ENCODE data around the gene PPT2. TPM values are rescaled to one million over a fixed set of nuclear protein-coding genes. Genes with fewer than 3 reads are reported as not detected.

PPT2 gene
- total RNA-seq, 2 donors from 2014 or later, result 51.1 to 65.3 TPM

DNA sequence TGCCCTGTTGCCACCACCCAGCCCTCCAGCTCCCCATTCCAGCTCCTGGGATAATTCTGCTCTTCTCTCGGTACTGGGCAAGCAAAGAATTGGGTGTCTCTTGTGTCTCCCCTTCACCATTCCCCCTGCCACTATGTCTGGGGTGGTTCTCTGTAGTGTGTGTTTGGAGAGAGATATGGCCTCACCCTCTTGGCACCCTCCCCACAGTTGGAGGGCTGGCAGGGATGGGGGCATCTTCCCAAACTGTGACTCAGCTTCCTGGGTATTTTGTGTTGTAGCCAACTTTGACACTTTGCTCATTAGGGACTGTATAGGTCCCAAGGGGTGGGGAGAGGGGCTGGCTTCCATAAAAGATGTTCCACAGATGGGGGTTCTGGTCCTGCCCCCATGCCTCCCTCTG, 46.5 kb upstream of the PPT2 start:
- Mint-ChIP-seq H3K4me3 (no peak overlapping the region), H3K27ac (no peak overlapping the region), H3K9me3 (no peaks in the 10 kb centered on the region), H3K4me1 (peaks cover 16% of the 10 kb centered on the region), H3K36me3 (ENCODE audit: low read depth) (no peaks in the 10 kb centered on the region), H3K27me3 (ENCODE audit: insufficient read depth) (peaks cover 49% of the 10 kb centered on the region)
- TF ChIP-seq, protein P1, sequence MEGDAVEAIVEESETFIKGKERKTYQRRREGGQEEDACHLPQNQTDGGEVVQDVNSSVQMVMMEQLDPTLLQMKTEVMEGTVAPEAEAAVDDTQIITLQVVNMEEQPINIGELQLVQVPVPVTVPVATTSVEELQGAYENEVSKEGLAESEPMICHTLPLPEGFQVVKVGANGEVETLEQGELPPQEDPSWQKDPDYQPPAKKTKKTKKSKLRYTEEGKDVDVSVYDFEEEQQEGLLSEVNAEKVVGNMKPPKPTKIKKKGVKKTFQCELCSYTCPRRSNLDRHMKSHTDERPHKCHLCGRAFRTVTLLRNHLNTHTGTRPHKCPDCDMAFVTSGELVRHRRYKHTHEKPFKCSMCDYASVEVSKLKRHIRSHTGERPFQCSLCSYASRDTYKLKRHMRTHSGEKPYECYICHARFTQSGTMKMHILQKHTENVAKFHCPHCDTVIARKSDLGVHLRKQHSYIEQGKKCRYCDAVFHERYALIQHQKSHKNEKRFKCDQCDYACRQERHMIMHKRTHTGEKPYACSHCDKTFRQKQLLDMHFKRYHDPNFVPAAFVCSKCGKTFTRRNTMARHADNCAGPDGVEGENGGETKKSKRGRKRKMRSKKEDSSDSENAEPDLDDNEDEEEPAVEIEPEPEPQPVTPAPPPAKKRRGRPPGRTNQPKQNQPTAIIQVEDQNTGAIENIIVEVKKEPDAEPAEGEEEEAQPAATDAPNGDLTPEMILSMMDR (conservative IDR thresholded peaks at IDR 0.05), result no peak
- no peak for DNase-seq
- peaks cover 27% of the 10 kb centered on the region for H3K27me3 ChIP-seq (ENCODE audit: control insufficient read depth, insufficient read depth, low read length, poor library complexity, severe bottlenecking)
- WGBS, 2 experiments (ENCODE audit: insufficient coverage in 1 of 2, insufficient read length in 1 of 2), result 83% methylated on average over 1 of the region's 1 CpG; no CpG with 5 or more reads in 1 of the 2 experiments
- peaks cover 9% of the 10 kb centered on the region for H3K4me1 ChIP-seq (ENCODE audit: control insufficient read depth, insufficient read depth, low read length)
- H3K9me3 ChIP-seq (ENCODE audit: control insufficient read depth, low read length), result no peaks in the 10 kb centered on the region
- H3K36me3 ChIP-seq (ENCODE audit: control insufficient read depth, insufficient read depth, low read length), result no peaks in the 10 kb centered on the region
- no peak overlapping the region for H3K9ac ChIP-seq (ENCODE audit: extremely low read depth, low read length, poor library complexity, severe bottlenecking)
- H3K4me3 ChIP-seq (ENCODE audit: low read length), result no peak overlapping the region
- no peak overlapping the region for H3K27ac ChIP-seq (ENCODE audit: low read depth, low read length)

DNA sequence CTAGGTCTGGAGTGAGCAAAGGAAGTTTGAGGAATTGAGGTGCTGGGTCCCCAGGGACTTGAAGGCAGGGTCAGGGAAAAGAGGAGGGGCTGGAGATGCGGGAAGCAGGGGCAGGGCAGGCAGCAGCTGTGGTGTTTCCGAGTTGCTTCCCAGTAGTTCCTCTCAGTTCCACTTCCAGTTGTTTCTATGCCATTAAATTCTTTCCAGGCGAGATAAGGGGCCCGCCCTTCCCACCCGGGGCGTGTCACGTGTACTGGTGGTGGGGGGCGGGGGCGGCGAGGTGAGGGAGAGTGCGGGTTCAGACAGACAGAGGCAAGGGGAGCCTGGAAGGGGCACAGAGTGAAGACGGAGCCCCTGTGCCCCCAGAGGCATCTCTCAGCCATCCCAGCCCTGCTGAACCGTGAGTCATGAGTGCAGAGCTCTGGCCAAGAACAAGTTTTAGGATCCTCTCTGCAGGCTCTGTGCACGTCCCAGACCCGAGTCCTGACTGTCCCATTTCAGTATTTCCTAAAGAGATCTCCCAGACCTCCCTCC, 45.8 kb upstream of the PPT2 start:
- H3K9ac ChIP-seq (ENCODE audit: extremely low read depth, low read length, poor library complexity, severe bottlenecking), result no peak overlapping the region
- Mint-ChIP-seq H3K36me3 (ENCODE audit: low read depth) (no peaks in the 10 kb centered on the region), H3K9me3 (no peaks in the 10 kb centered on the region), H3K4me1 (peaks cover 16% of the 10 kb centered on the region), H3K27me3 (ENCODE audit: insufficient read depth) (peaks cover 46% of the 10 kb centered on the region), H3K27ac (no peak overlapping the region), H3K4me3 (no peak overlapping the region)
- no peak for DNase-seq
- H3K27ac ChIP-seq (ENCODE audit: low read depth, low read length), result no peak overlapping the region
- peaks cover 27% of the 10 kb centered on the region for H3K27me3 ChIP-seq (ENCODE audit: control insufficient read depth, insufficient read depth, low read length, poor library complexity, severe bottlenecking)
- H3K9me3 ChIP-seq (ENCODE audit: control insufficient read depth, low read length), result no peaks in the 10 kb centered on the region
- peaks cover 9% of the 10 kb centered on the region for H3K4me1 ChIP-seq (ENCODE audit: control insufficient read depth, insufficient read depth, low read length)
- 16 to 28% methylated on average over 7 to 15 of the region's 15 CpGs for WGBS, 2 experiments (ENCODE audit: insufficient coverage in 1 of 2, insufficient read length in 1 of 2)
- H3K4me3 ChIP-seq (ENCODE audit: low read length), result no peak overlapping the region
- TF ChIP-seq, protein P1 (conservative IDR thresholded peaks at IDR 0.05), result no peak
- H3K36me3 ChIP-seq (ENCODE audit: control insufficient read depth, insufficient read depth, low read length), result no peaks in the 10 kb centered on the region

GRCh38 chr6:32108727-32109113, 45.2 kb upstream of the PPT2 start:
- H3K4me3 Mint-ChIP-seq, result no peak overlapping the region
- Histone ChIP-seq H3K9ac (ENCODE audit: extremely low read depth, low read length, poor library complexity, severe bottlenecking) (no peak overlapping the region), H3K4me3 (ENCODE audit: low read length) (no peak overlapping the region), H3K4me1 (ENCODE audit: control insufficient read depth, insufficient read depth, low read length) (peaks cover 9% of the 10 kb centered on the region), H3K9me3 (ENCODE audit: control insufficient read depth, low read length) (no peaks in the 10 kb centered on the region), H3K27me3 (ENCODE audit: control insufficient read depth, insufficient read depth, low read length, poor library complexity, severe bottlenecking) (peaks cover 27% of the 10 kb centered on the region), H3K27ac (ENCODE audit: low read depth, low read length) (no peak overlapping the region), H3K36me3 (ENCODE audit: control insufficient read depth, insufficient read depth, low read length) (no peaks in the 10 kb centered on the region)
- H3K9me3 Mint-ChIP-seq, result no peaks in the 10 kb centered on the region
- 59 to 72% methylated on average over 5 to 6 of the region's 6 CpGs for WGBS, 2 experiments (ENCODE audit: insufficient coverage in 1 of 2, insufficient read length in 1 of 2)
- no peak for DNase-seq
- H3K27me3 Mint-ChIP-seq (ENCODE audit: insufficient read depth), result peaks cover 46% of the 10 kb centered on the region
- no peaks in the 10 kb centered on the region for H3K36me3 Mint-ChIP-seq (ENCODE audit: low read depth)
- peak overlapping the region; percentile 69 for H3K27ac Mint-ChIP-seq
- TF ChIP-seq, protein P1 (conservative IDR thresholded peaks at IDR 0.05), result no peak
- H3K4me1 Mint-ChIP-seq, result peaks cover 16% of the 10 kb centered on the region
